HG03439 (cell line): Measurements from ENCODE around the gene KIAA1958.
"Not testable (repeated sequence)": the region's sequence is repeated elsewhere in the genome, so short reads cannot be mapped to it uniquely, and the experiment has no call there.

ENCODE experiments used
- ATAC-seq: cut with Tn5 transposase; IDR thresholded peaks from one replicate; pipeline ENCODE4 v1.9.1; 2021; ENCODE audit warnings: mild to moderate bottlenecking, moderate library complexity; ENCODE audit not compliant: unreplicated experiment

KIAA1958 gene

GRCh38 chr9:112554516-112554915 lies 67.9 kb downstream of the KIAA1958 start:
- ATAC-seq, result no peak

GRCh38 chr9:112555101-112555643 lies 68.5 kb downstream of the KIAA1958 start:
- no peak for ATAC-seq

- ATAC-seq, result no peak
Observed at GRCh38 chr9:112555844-112556482, 69.3 kb downstream of the KIAA1958 start.

GRCh38 chr9:112556497-112557442 lies 70.1 kb downstream of the KIAA1958 start:
- no peak for ATAC-seq

GRCh38 chr9:112558476-112558875 lies 71.8 kb downstream of the KIAA1958 start:
- no peak for ATAC-seq

- no peak for ATAC-seq
Observed at GRCh38 chr9:112558978-112559377, 72.4 kb downstream of the KIAA1958 start.

- ATAC-seq, result no peak
Observed at GRCh38 chr9:112559629-112560413, 73.2 kb downstream of the KIAA1958 start.

- ATAC-seq, result no peak
Observed at GRCh38 chr9:112562235-112562958, 75.8 kb downstream of the KIAA1958 start.

GRCh38 chr9:112569186-112569585 lies 82.6 kb downstream of the KIAA1958 start:
- no peak for ATAC-seq

- ATAC-seq, result no peak
Observed at GRCh38 chr9:112570671-112571167, 84.1 kb downstream of the KIAA1958 start.

GRCh38 chr9:112571624-112572355 lies 85.2 kb downstream of the KIAA1958 start:
- no peak for ATAC-seq

GRCh38 chr9:112572416-112572815 lies 85.8 kb downstream of the KIAA1958 start:
- no peak for ATAC-seq

- ATAC-seq, result no peak
Observed at GRCh38 chr9:112574008-112574407, 87.4 kb downstream of the KIAA1958 start.

GRCh38 chr9:112575107-112575506 lies 88.5 kb downstream of the KIAA1958 start:
- no peak for ATAC-seq

- ATAC-seq, result no peak
Observed at GRCh38 chr9:112581469-112582176, 95.0 kb downstream of the KIAA1958 start.

- no peak for ATAC-seq
Observed at GRCh38 chr9:112582371-112583262, 96.0 kb downstream of the KIAA1958 start.

GRCh38 chr9:112586599-112587155 lies 100.0 kb downstream of the KIAA1958 start:
- ATAC-seq, result no peak

GRCh38 chr9:112591875-112592274 lies 105.2 kb downstream of the KIAA1958 start:
- not testable (repeated sequence) for ATAC-seq
